ENCODE measurements around the gene MED27. TPM values are rescaled to one million over a fixed set of nuclear protein-coding genes. Genes with fewer than 3 reads are reported as not detected.

The MED27 gene
- total RNA-seq, 1 experiment from 2014 or later: 40.3 TPM

- Histone ChIP-seq H3K36me3 (replicated peaks; ENCODE audit: control insufficient read depth, insufficient read depth, low read length) (no peaks in the 10 kb centered on the region), H3K4me3 (ENCODE audit: insufficient read depth, low read depth, low read length) (no peak overlapping the region)
Measured at GRCh38 chr9:131884222-131884621, 195.4 kb downstream of the MED27 start.

GRCh38 chr9:131880833-131881583 lies 198.7 kb downstream of the MED27 start:
- Histone ChIP-seq H3K27me3 (ENCODE audit: control insufficient read depth, insufficient read depth, low read length) (no peaks in the 10 kb centered on the region), H3K36me3 (replicated peaks; ENCODE audit: control insufficient read depth, insufficient read depth, low read length) (no peaks in the 10 kb centered on the region), H3K4me3 (ENCODE audit: insufficient read depth, low read depth, low read length) (no peak overlapping the region)
- peak; percentile 51 for DNase-seq

More at GRCh38 chr9:131884222-131884621, 195.4 kb downstream of the MED27 start:
- no peak for DNase-seq
- no peaks in the 10 kb centered on the region for H3K27me3 ChIP-seq (ENCODE audit: control insufficient read depth, insufficient read depth, low read length)

- DNase-seq: no peak
- Histone ChIP-seq H3K36me3 (replicated peaks; ENCODE audit: control insufficient read depth, insufficient read depth, low read length) (no peaks in the 10 kb centered on the region), H3K27me3 (ENCODE audit: control insufficient read depth, insufficient read depth, low read length) (no peaks in the 10 kb centered on the region), H3K4me3 (ENCODE audit: insufficient read depth, low read depth, low read length) (no peak overlapping the region)
Measured at GRCh38 chr9:131879911-131880290, 199.8 kb downstream of the MED27 start.

- Histone ChIP-seq H3K36me3 (replicated peaks; ENCODE audit: control insufficient read depth, insufficient read depth, low read length) (no peaks in the 10 kb centered on the region), H3K27me3 (ENCODE audit: control insufficient read depth, insufficient read depth, low read length) (no peaks in the 10 kb centered on the region), H3K4me3 (ENCODE audit: insufficient read depth, low read depth, low read length) (no peak overlapping the region)
- DNase-seq: no peak
Measured at GRCh38 chr9:131879181-131879910, 200.3 kb downstream of the MED27 start.

- Histone ChIP-seq H3K36me3 (replicated peaks; ENCODE audit: control insufficient read depth, insufficient read depth, low read length) (no peaks in the 10 kb centered on the region), H3K27me3 (ENCODE audit: control insufficient read depth, insufficient read depth, low read length) (no peaks in the 10 kb centered on the region), H3K4me3 (ENCODE audit: insufficient read depth, low read depth, low read length) (no peak overlapping the region)
- peak; percentile 32 for DNase-seq
Measured at GRCh38 chr9:131876486-131876885, 203.2 kb downstream of the MED27 start.

GRCh38 chr9:131875828-131876485 lies 203.7 kb downstream of the MED27 start:
- Histone ChIP-seq H3K4me3 (ENCODE audit: insufficient read depth, low read depth, low read length) (no peak overlapping the region), H3K27me3 (ENCODE audit: control insufficient read depth, insufficient read depth, low read length) (no peaks in the 10 kb centered on the region), H3K36me3 (replicated peaks; ENCODE audit: control insufficient read depth, insufficient read depth, low read length) (no peaks in the 10 kb centered on the region)
- DNase-seq: peak; percentile 16

- peak; percentile 33 for DNase-seq
- no peaks in the 10 kb centered on the region for H3K36me3 ChIP-seq (replicated peaks; ENCODE audit: control insufficient read depth, insufficient read depth, low read length)
- H3K27me3 ChIP-seq (ENCODE audit: control insufficient read depth, insufficient read depth, low read length): no peaks in the 10 kb centered on the region
- no peak overlapping the region for H3K4me3 ChIP-seq (ENCODE audit: insufficient read depth, low read depth, low read length)
Measured at GRCh38 chr9:131874916-131875670, 204.6 kb downstream of the MED27 start.

- DNase-seq: peak; percentile 73
- H3K27me3 ChIP-seq (ENCODE audit: control insufficient read depth, insufficient read depth, low read length): no peaks in the 10 kb centered on the region
- H3K36me3 ChIP-seq (replicated peaks; ENCODE audit: control insufficient read depth, insufficient read depth, low read length): no peaks in the 10 kb centered on the region
- H3K4me3 ChIP-seq (ENCODE audit: insufficient read depth, low read depth, low read length): no peak overlapping the region
Measured at GRCh38 chr9:131874447-131874846, 205.2 kb downstream of the MED27 start.

- no peak overlapping the region for H3K4me3 ChIP-seq (ENCODE audit: insufficient read depth, low read depth, low read length)
Measured at GRCh38 chr9:131873891-131874440, 205.7 kb downstream of the MED27 start.

GRCh38 chr9:131873335-131873734 lies 206.3 kb downstream of the MED27 start:
- H3K36me3 ChIP-seq (replicated peaks; ENCODE audit: control insufficient read depth, insufficient read depth, low read length): no peaks in the 10 kb centered on the region
- no peak for DNase-seq
- H3K4me3 ChIP-seq (ENCODE audit: insufficient read depth, low read depth, low read length): no peak overlapping the region
- H3K27me3 ChIP-seq (ENCODE audit: control insufficient read depth, insufficient read depth, low read length): no peaks in the 10 kb centered on the region

More at GRCh38 chr9:131873891-131874440, 205.7 kb downstream of the MED27 start:
- H3K36me3 ChIP-seq (replicated peaks; ENCODE audit: control insufficient read depth, insufficient read depth, low read length): no peaks in the 10 kb centered on the region
- no peaks in the 10 kb centered on the region for H3K27me3 ChIP-seq (ENCODE audit: control insufficient read depth, insufficient read depth, low read length)
- DNase-seq: peak; percentile 35

GRCh38 chr9:131872702-131873101 lies 207.0 kb downstream of the MED27 start:
- Histone ChIP-seq H3K27me3 (ENCODE audit: control insufficient read depth, insufficient read depth, low read length) (no peaks in the 10 kb centered on the region), H3K4me3 (ENCODE audit: insufficient read depth, low read depth, low read length) (no peak overlapping the region), H3K36me3 (replicated peaks; ENCODE audit: control insufficient read depth, insufficient read depth, low read length) (no peaks in the 10 kb centered on the region)
- DNase-seq: no peak

GRCh38 chr9:131872006-131872405 lies 207.7 kb downstream of the MED27 start:
- no peaks in the 10 kb centered on the region for H3K27me3 ChIP-seq (ENCODE audit: control insufficient read depth, insufficient read depth, low read length)

GRCh38 chr9:131870156-131870555 lies 209.5 kb downstream of the MED27 start:
- Histone ChIP-seq H3K36me3 (replicated peaks; ENCODE audit: control insufficient read depth, insufficient read depth, low read length) (no peaks in the 10 kb centered on the region; the same call in 1 of the 2 replicates), H3K4me3 (ENCODE audit: insufficient read depth, low read depth, low read length) (no peak overlapping the region), H3K27me3 (ENCODE audit: control insufficient read depth, insufficient read depth, low read length) (no peaks in the 10 kb centered on the region)
- DNase-seq: no peak

More at GRCh38 chr9:131872006-131872405, 207.7 kb downstream of the MED27 start:
- Histone ChIP-seq H3K4me3 (ENCODE audit: insufficient read depth, low read depth, low read length) (no peak overlapping the region), H3K36me3 (replicated peaks; ENCODE audit: control insufficient read depth, insufficient read depth, low read length) (no peaks in the 10 kb centered on the region)
- peak; percentile 90 for DNase-seq

- H3K27me3 ChIP-seq (ENCODE audit: control insufficient read depth, insufficient read depth, low read length): no peaks in the 10 kb centered on the region
- no peaks in the 10 kb centered on the region; the same call in 1 of the 2 replicates for H3K36me3 ChIP-seq (replicated peaks; ENCODE audit: control insufficient read depth, insufficient read depth, low read length)
- DNase-seq: peak; percentile 91
- no peak overlapping the region for H3K4me3 ChIP-seq (ENCODE audit: insufficient read depth, low read depth, low read length)
Measured at GRCh38 chr9:131869348-131869747, 210.3 kb downstream of the MED27 start.
